Stimulated activated CD4-positive, alpha-beta T cell treated with anti-CD3 and anti-CD28 coated beads, Interleukin-1b, Interleukin-23, amount 100 ng/mL, for 24 hours (primary cell): ENCODE measurements around the gene PPAT.
"Not testable (repeated sequence)": the region's sequence is repeated elsewhere in the genome, so short reads cannot be mapped to it uniquely, and the experiment has no call there.

Experiments used
- DNase-seq, 4 experiments: peaks; one replicate each; pipeline ENCODE4 v3.0.0-alpha.2; 2020; ENCODE audit warnings: low read depth in 4 of 4, low spot score in 1 of 4

The PPAT gene

GRCh38 chr4:56387023-56388001, 48.1 kb downstream of the PPAT start, which contains the start of gene AASDH:
TSS of gene AASDH (minus strand) at chr4:56387491. CDS start at chr4:56384299, 3,192 bp downstream.
- DNase-seq: peak; percentile 91 to 96 (median 93)

- no peak for DNase-seq
These were observed 49.3 kb downstream of the PPAT start for GRCh38 chr4:56386091-56386490.

GRCh38 chr4:56375458-56375857, 60.0 kb downstream of the PPAT start:
- DNase-seq: no peak

GRCh38 chr4:56374956-56375355, 60.5 kb downstream of the PPAT start:
- no peak for DNase-seq

GRCh38 chr4:56372774-56373173, 62.6 kb downstream of the PPAT start:
- no peak for DNase-seq

GRCh38 chr4:56371426-56372220, 63.8 kb downstream of the PPAT start:
- no peak for DNase-seq

GRCh38 chr4:56370377-56370776, 65.0 kb downstream of the PPAT start:
- no peak for DNase-seq

GRCh38 chr4:56362981-56363380, 72.4 kb downstream of the PPAT start:
- not testable (repeated sequence) for DNase-seq

DNA sequence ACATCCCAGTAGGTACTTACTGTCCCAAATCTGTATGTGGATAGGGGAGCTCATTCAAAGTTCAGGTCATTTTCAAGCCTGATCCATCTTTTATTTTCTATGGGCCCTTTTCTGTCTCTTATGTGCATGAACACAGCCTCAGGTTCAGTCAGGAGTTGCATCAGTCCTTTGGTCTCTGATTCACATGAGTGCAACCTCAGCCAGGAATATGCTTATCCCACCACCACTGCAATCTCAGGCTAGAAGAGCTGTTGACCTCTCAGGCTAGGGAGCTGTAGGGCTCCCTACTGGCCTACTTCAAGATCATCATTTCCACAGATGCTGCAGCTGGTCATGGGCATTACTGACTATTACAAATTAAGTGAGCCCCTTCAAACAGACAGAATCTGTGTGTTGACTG, 75.3 kb downstream of the PPAT start:
- DNase-seq: no peak

DNA sequence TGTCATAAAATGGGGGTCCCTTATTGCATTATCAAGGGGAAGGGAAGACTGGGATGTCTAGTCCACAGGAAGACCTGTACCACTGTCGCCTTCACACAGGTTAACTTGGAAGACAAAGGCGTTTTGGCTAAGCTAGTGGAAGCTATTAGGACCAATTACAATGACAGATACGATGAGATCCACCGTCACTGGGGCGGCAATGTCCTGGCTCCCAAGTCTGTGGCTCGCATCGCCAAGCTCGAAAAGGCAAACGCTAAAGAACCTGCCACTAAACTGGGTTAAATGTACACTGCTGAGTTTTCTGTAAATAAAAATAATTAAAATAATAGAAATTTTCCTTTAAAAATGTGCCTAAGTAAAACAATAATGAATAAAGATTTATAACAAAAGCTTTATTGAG, 78.8 kb downstream of the PPAT start:
- no peak for DNase-seq

DNA sequence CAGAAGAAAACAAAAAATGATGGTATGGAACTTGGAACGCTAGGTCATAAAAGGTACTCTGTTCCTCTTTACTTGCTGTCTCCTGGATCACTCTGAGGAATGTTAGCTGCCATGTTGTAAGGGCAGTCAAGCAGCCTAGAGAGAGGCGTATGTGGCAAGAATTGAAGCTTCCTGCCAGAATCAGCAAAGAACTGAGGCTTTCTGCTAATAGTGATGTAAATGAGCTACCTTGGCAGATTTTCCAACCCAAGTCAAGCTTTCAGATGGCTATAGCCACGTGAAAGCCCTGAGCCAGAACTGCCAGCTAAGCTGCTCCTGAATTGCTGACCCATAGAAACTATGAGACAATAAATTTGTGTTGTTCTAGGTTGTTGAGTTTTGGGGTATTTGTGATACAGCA, 86.8 kb downstream of the PPAT start:
- DNase-seq: no peak

DNA sequence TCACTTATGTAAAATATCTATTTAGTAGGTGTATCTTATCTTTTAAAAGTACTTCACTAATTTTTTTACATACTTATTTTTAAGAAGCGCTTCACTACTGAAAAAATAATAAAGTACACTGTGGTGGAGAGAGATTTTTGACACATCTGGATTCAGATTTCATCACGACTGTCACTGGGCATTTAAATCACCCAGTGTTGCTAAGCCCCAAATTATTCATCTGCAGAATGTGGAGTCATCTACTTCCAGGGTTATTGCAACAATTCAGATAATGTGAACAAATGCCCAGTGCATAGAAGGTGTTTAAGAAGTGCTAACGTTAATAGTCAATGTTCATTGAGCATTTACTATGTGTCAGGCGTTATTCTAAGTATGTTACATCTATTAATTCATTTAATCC, 90.0 kb downstream of the PPAT start:
- no peak for DNase-seq
